Psoas muscle (tissue), 8 donors: ENCODE measurements around the gene METTL5. TPM values are rescaled to one million over a fixed set of nuclear protein-coding genes. Genes with fewer than 3 reads are reported as not detected.

Source experiments
- ATAC-seq, 4 donors: fragments of 200-7000 bp; cut with Tn5 transposase; one replicate each; pipeline ENCODE4 v1.9.1; 2020; ENCODE audit warnings: moderate library complexity in 3 of 4, mild to moderate bottlenecking in 2 of 4
- DNase-seq, 2 donors: peaks; one replicate each; pipeline ENCODE4 v3.0.0-alpha.2; 2020
- H3K27ac ChIP-seq: fragments of 200-600 bp; one replicate; pipeline ENCODE4 v1.8.0; 2022
- H3K27me3 ChIP-seq, 3 donors: fragments of 200-600 bp in 1 of 3; one replicate each; pipeline versions ENCODE4 v1.6.1 to v1.8.0; 2013 to 2022; ENCODE audit warnings: low read length in 2 of 3, mild to moderate bottlenecking in 2 of 3, moderate library complexity in 1 of 3; ENCODE audit not compliant: insufficient read depth in 3 of 3
- H3K36me3 ChIP-seq, 2 donors: fragments of 200-600 bp in 1 of 2; one replicate each; pipeline versions ENCODE4 v1.6.1 to v1.8.0; 2013 to 2022; ENCODE audit warnings: low read depth in 1 of 2, mild to moderate bottlenecking in 1 of 2, moderate library complexity in 1 of 2; ENCODE audit not compliant: insufficient read depth in 1 of 2
- H3K4me1 ChIP-seq: fragments of 200-600 bp; one replicate; pipeline ENCODE4 v1.8.0; 2022
- H3K4me3 ChIP-seq: fragments of 200-600 bp; one replicate; pipeline ENCODE4 v1.8.0; 2022; ENCODE audit warnings: mild to moderate bottlenecking
- H3K9me3 ChIP-seq: fragments of 200-600 bp; one replicate; pipeline ENCODE4 v1.8.0; 2022
- WGBS, 3 donors: extraction: QIAGEN DNeasy Blood & Tissue Kit; methylation state at CpG; one replicate each; pipeline versions ENCODE4 v1.1.6 to v1.1.7; 2013; 5-methylcytosine and 5-hydroxymethylcytosine counted together
- intact Hi-C, 2 donors: fragments of 100-400 bp; cut with DNase I; formaldehyde crosslinking; loops; one replicate each; pipeline versions ENCODE4 v1.11.0 to v1.14.2; 2022
- polyA plus RNA-seq, 3 donors: library from polyadenylated mRNA; stranded (reverse); fragments of 200-250 nt; gene quantifications; one replicate each; pipeline ENCODE4 v1.2.3, GENCODE V29; 2013
- total RNA-seq, 4 donors: library from RNA; stranded (reverse); fragmentation: NEBNext Ultra II Directional in 2 of 4; extraction: Animal tissue kit (Norgen Biotek cat#: 25700) in 2 of 4; gene quantifications; one replicate each; pipeline versions ENCODE4 v1.2.1 to v1.2.4, GENCODE V29; 2021 to 2023
- TF ChIP-seq, protein P1 (sequence below): fragments of 200-600 bp; IDR thresholded peaks from one replicate; pipeline ENCODE4 v1.8.0; 2022; ENCODE audit warnings: antibody characterized with exemption
- donor health status: healthy with polysubstance abuse.
- donor health status: DM: no; HTN: no; CAD: no; lungs with moderate emphysema.
- donor health status: Bipolar disorder and iron deficiency.
- donor health status: healthy.
- donor health status: DM: yes; HTN: yes; CAD: no.
- donor health status: DM: no; HTN: no; CAD: no.
- donor health status: DM: no; HTN: no; CAD: no.
- donor health status: DM: yes; HTN: yes; CAD: no.

METTL5 gene
- total and polyA plus RNA-seq, 7 donors: 44.9 to 75.4 (median 55.8) TPM

DNA sequence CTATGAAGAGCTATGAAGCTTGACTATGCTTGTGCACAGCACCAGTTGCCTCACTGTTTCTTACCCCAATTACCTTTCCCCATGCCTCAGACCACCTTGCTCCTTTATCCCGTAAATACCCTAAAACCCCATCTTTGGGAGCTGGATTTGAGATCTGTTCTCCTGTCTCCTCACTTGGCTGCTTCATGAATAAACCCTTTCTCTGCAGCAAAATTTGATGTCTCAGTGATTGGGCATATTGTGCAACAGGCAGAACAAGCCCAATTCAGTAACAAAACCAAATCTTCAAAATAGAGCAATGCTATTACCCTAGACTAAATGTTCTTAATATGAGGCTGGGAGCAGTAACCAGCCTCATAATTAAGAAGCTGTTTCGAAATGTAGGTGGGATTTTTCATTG lies 29.5 kb downstream of the METTL5 start:
- intact Hi-C loops: loop anchor here (10.0 kb wide), 2 partner anchors 190 to 320 kb away; partner anchors contain the start of gene BBS5 (in 1 of the 2)
- H3K4me1 ChIP-seq: peaks cover 6% of the 10 kb centered on the region
- no peaks in the 10 kb centered on the region for H3K36me3 ChIP-seq
- H3K27ac ChIP-seq: no peak overlapping the region
- no peak overlapping the region for H3K4me3 ChIP-seq
- no peaks in the 10 kb centered on the region for H3K27me3 ChIP-seq
- WGBS, 3 donors: 70 to 93% (median 91%) methylated on average over 2 of the region's 2 CpGs
- no peak for DNase-seq
- TF ChIP-seq, protein P1, sequence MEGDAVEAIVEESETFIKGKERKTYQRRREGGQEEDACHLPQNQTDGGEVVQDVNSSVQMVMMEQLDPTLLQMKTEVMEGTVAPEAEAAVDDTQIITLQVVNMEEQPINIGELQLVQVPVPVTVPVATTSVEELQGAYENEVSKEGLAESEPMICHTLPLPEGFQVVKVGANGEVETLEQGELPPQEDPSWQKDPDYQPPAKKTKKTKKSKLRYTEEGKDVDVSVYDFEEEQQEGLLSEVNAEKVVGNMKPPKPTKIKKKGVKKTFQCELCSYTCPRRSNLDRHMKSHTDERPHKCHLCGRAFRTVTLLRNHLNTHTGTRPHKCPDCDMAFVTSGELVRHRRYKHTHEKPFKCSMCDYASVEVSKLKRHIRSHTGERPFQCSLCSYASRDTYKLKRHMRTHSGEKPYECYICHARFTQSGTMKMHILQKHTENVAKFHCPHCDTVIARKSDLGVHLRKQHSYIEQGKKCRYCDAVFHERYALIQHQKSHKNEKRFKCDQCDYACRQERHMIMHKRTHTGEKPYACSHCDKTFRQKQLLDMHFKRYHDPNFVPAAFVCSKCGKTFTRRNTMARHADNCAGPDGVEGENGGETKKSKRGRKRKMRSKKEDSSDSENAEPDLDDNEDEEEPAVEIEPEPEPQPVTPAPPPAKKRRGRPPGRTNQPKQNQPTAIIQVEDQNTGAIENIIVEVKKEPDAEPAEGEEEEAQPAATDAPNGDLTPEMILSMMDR: no peak
- no peak for ATAC-seq
- no peaks in the 10 kb centered on the region for H3K9me3 ChIP-seq

DNA sequence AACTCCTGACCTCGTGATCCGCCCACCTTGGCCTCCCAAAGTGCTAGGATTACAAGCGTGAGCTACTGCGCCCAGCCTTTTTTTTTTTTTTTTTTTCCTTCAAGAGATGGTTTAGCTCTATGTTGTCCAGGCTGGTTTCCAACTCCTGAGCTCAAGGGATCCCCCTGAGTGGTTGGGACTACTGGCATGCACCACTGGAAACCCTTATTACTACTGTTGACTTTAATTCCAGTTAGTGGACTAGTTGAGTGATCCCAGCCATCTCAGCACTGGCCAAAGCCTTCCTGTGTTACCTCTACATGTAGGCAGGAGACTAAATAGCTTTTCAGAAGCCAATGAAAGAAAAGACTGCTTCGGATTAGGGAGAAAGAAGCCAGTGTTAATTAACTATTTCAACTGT lies 34.1 kb downstream of the METTL5 start:
- DNase-seq (no peak), ATAC-seq (no peak)
- no peaks in the 10 kb centered on the region for H3K9me3 ChIP-seq
- WGBS, 3 donors: 85 to 91% (median 87%) methylated on average over 5 of the region's 5 CpGs
- intact Hi-C loops: loop anchor here (10.0 kb wide), 2 partner anchors 186 to 316 kb away; partner anchors contain the start of gene BBS5 (in 1 of the 2)
- no peaks in the 10 kb centered on the region for H3K27me3 ChIP-seq
- H3K36me3 ChIP-seq: no peaks in the 10 kb centered on the region
- no peaks in the 10 kb centered on the region for H3K4me1 ChIP-seq
- TF ChIP-seq, protein P1: no peak
- no peak overlapping the region for H3K27ac ChIP-seq
- H3K4me3 ChIP-seq: no peak overlapping the region

DNA sequence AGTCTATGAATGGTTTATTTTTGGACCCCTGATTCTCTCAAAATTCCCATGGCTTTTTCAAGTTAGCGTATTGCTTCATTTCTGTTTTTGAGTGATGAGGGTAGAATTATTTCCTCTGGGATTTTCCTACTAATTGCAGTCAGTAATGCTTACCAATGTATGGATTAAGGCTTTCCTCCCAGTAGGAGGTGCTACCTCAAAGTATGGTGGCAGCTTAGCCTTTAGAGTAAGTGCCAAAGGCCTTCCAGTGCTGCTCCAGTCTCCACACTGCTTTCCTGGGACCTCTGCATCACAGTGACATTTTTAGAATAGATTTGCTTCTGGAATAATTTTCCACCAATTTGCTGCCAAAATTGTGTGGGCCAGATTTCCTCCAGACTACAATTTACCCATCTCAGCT lies 42.2 kb downstream of the METTL5 start:
- TF ChIP-seq, protein P1: no peak
- WGBS, 3 donors: 95 to 100% (median 100%) methylated on average over 1 of the region's 1 CpG
- DNase-seq (no peak), ATAC-seq (no peak)
- no peaks in the 10 kb centered on the region for H3K27me3 ChIP-seq
- intact Hi-C loops: no loop called here
- H3K27ac ChIP-seq: no peak overlapping the region
- no peaks in the 10 kb centered on the region for H3K4me1 ChIP-seq
- H3K9me3 ChIP-seq: no peaks in the 10 kb centered on the region
- H3K4me3 ChIP-seq: no peak overlapping the region
- H3K36me3 ChIP-seq: no peaks in the 10 kb centered on the region

DNA sequence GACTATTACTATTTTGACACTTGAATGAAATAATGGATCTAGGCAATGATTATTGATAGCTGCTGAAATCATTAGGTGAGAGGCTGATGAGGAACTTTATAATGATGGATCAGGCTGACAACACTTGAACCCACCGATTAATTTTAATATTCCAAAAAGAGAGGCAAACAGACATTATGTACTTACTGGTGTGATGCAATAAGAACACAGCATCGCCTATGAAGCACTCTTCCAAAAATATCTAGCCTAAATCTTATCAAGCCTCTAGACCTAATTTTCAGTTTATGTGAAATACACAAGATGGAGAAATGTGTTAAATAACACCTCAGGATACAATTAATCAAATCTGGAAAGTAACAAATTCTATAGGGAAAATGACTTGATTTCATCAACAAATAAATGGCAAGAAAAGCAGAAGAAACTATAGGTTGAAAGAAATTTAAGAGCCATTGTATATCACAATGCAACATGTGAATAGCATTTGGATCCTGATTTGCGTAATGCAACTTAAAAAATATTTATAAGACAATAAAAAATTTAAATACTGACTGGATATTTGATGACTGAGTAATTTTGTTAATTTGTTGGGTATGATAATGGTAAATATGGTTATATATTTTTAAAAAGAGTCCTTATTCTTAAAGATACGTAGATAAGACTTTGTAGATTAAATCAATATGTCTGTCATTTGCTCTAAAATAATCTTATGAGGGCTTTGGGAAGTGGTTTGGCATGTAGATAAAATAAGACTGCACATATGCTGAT lies 43.3 kb downstream of the METTL5 start:
- TF ChIP-seq, protein P1: no peak
- no peak overlapping the region for H3K4me3 ChIP-seq
- H3K27me3 ChIP-seq: no peaks in the 10 kb centered on the region
- intact Hi-C loops: no loop called here
- H3K36me3 ChIP-seq: no peaks in the 10 kb centered on the region
- H3K9me3 ChIP-seq: no peaks in the 10 kb centered on the region
- no peak for ATAC-seq
- H3K4me1 ChIP-seq: no peaks in the 10 kb centered on the region
- no peak for DNase-seq
- 86 to 99% (median 92%) methylated on average over 4 of the region's 4 CpGs for WGBS, 3 donors
- H3K27ac ChIP-seq: no peak overlapping the region
